Mammary epithelial cell (primary cell): Measurements from ENCODE around the gene TNFSF8.

Source experiments
- EZH2 ChIP-seq: IDR thresholded peaks from 2 replicates; pipeline ENCODE4 v1.6.1; 2012; ENCODE audit warnings: low read length, inconsistent platforms, borderline replicate concordance
- TF ChIP-seq, protein P1 (sequence below), 2 donors: IDR thresholded peaks in 1 of 2; conservative IDR thresholded peaks in 1 of 2; 2 replicates each; pipeline ENCODE4 v1.5.1; 2011 to 2012; ENCODE audit warnings: inconsistent platforms in 2 of 2, low read length in 2 of 2, mild to moderate bottlenecking in 2 of 2, control low read depth in 1 of 2, low read depth in 1 of 2; ENCODE audit not compliant: insufficient read depth in 1 of 2; ENCODE audit errors: extremely low read depth in 1 of 2

DNA sequence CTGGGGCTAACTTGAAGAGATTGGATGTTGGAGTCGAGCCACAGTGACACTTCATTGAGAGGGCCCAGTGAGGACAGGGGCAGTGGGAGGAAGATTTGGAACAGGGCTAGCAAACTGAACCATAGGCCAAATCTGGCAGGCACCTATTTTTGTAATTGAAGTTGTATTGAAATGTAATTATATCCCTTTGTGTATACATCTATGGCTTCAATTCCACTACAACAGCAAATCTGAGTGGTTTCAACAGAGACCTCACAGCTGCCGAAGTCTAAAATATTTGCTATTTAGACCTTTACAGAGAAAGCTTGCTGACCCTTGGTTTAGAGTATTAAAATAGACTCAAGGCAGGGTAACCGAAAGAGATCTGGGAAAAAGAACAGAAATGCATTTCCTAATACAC lies 4.7 kb upstream of the TNFSF8 start:
- TF ChIP-seq, protein P1, sequence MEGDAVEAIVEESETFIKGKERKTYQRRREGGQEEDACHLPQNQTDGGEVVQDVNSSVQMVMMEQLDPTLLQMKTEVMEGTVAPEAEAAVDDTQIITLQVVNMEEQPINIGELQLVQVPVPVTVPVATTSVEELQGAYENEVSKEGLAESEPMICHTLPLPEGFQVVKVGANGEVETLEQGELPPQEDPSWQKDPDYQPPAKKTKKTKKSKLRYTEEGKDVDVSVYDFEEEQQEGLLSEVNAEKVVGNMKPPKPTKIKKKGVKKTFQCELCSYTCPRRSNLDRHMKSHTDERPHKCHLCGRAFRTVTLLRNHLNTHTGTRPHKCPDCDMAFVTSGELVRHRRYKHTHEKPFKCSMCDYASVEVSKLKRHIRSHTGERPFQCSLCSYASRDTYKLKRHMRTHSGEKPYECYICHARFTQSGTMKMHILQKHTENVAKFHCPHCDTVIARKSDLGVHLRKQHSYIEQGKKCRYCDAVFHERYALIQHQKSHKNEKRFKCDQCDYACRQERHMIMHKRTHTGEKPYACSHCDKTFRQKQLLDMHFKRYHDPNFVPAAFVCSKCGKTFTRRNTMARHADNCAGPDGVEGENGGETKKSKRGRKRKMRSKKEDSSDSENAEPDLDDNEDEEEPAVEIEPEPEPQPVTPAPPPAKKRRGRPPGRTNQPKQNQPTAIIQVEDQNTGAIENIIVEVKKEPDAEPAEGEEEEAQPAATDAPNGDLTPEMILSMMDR (conservative IDR thresholded peaks at IDR 0.05 in 1 of 2, IDR thresholded peaks at IDR 0.05 in 1 of 2; ENCODE audit: extremely low read depth in 1 of 2, insufficient read depth in 1 of 2, low read depth in 1 of 2, low read length in 2 of 2) = no peak
- no peak for TF ChIP-seq EZH2
